Loucy (cell line): ENCODE results near the gene SLC25A13.

ENCODE experiments used
- H2AFZ ChIP-seq: fragments of 200-600 bp; sonication (generic); 2 replicates; pipeline ENCODE4 v1.6.0; 2016; ENCODE audit warnings: antibody characterized with exemption, mild to moderate bottlenecking, low read length, moderate library complexity
- H3F3A ChIP-seq: fragments of 200-600 bp; 2 replicates; pipeline ENCODE4 v1.6.0; 2016; ENCODE audit warnings: antibody characterized with exemption, low read depth, mild to moderate bottlenecking
- H3K27me3 ChIP-seq: fragments of 200-600 bp; sonication (generic); 2 replicates; pipeline ENCODE4 v1.6.1; 2014; ENCODE audit warnings: low read length, mild to moderate bottlenecking; ENCODE audit not compliant: insufficient read depth, poor library complexity, severe bottlenecking
- H3K36me3 ChIP-seq: fragments of 200-600 bp; sonication (generic); 2 replicates; pipeline ENCODE4 v1.6.1; 2016; ENCODE audit warnings: low read length; ENCODE audit not compliant: insufficient read depth
- H3K4me1 ChIP-seq: fragments of 200-600 bp; sonication (generic); 2 replicates; pipeline ENCODE4 v1.5.1; 2014; ENCODE audit warnings: low read length, mild to moderate bottlenecking; ENCODE audit not compliant: insufficient read depth, poor library complexity, severe bottlenecking
- H3K4me2 ChIP-seq: fragments of 200-600 bp; sonication (generic); 2 replicates; pipeline ENCODE4 v1.6.0; 2014; ENCODE audit warnings: antibody characterized with exemption, low read length, low read depth, mild to moderate bottlenecking; ENCODE audit not compliant: poor library complexity, severe bottlenecking
- H3K4me3 ChIP-seq: fragments of 200-600 bp; sonication (generic); 2 replicates; pipeline ENCODE4 v1.5.1; 2014; ENCODE audit warnings: low read length, mild to moderate bottlenecking, mixed read lengths; ENCODE audit not compliant: poor library complexity, severe bottlenecking
- H3K79me2 ChIP-seq: fragments of 200-600 bp; sonication (generic); 2 replicates; pipeline ENCODE4 v1.6.1; 2014; ENCODE audit warnings: low read length; ENCODE audit not compliant: insufficient read depth
- H3K9ac ChIP-seq: fragments of 200-600 bp; sonication (generic); 2 replicates; pipeline ENCODE4 v1.6.0; 2014; ENCODE audit warnings: mild to moderate bottlenecking, low read depth, low read length, moderate library complexity; ENCODE audit not compliant: poor library complexity, severe bottlenecking
- H3K9me2 ChIP-seq: fragments of 200-600 bp; sonication (generic); replicated peaks from 2 replicates; pipeline ENCODE4 v1.6.1; 2016; ENCODE audit warnings: low read depth, low read length, mixed read lengths
- H3K9me3 ChIP-seq: fragments of 200-600 bp; sonication (generic); 2 replicates; pipeline ENCODE4 v1.6.1; 2014; ENCODE audit warnings: mild to moderate bottlenecking, antibody characterized with exemption, low read length, low read depth; ENCODE audit not compliant: insufficient read depth
- H4K20me1 ChIP-seq: fragments of 200-600 bp; sonication (generic); 2 replicates; pipeline ENCODE4 v1.6.0; 2014; ENCODE audit warnings: antibody characterized with exemption, low read length, mild to moderate bottlenecking; ENCODE audit not compliant: insufficient read depth, poor library complexity, severe bottlenecking
- EZH2phosphoT487 ChIP-seq: fragments of 200-600 bp; IDR thresholded peaks from 2 replicates; pipeline ENCODE4 v1.6.1; 2018; ENCODE audit warnings: antibody characterized with exemption, mild to moderate bottlenecking, moderate library complexity, borderline replicate concordance
- TF ChIP-seq, protein P1 (sequence below): fragments of 200-600 bp; sonication (generic); conservative IDR thresholded peaks from 2 replicates; pipeline ENCODE4 v1.5.1; 2014; ENCODE audit warnings: mild to moderate bottlenecking, antibody characterized with exemption, low read length

SLC25A13 gene

DNA sequence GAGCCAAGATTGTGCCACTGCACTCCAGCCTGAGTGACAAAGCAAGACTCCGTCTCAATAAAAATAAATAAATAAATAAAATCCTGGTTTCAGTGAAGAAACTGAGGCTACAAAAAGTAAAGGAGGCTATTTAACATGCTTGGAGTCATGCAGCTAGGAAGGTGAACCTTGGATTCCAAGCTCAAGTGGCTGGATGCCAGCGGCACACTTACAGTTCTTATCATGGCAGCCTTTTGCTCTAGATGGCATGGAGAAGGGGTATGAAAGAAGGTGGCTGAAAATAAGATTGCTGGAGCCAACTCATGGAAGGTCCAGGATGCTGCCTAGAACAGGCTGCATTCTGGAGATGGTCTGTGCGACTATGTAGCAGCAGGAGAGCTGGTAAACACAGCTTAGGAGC, 170.0 kb downstream of the SLC25A13 start:
- Histone ChIP-seq H3K36me3 (peaks cover 2% of the 10 kb centered on the region; the same call in 1 of the 2 replicates), H4K20me1 (no peaks in the 10 kb centered on the region), H3K4me3 (no peak overlapping the region), H3F3A (no peaks in the 10 kb centered on the region), H3K4me1 (no peaks in the 10 kb centered on the region), H3K9me3 (no peaks in the 10 kb centered on the region), H3K9me2 (no peaks in the 10 kb centered on the region), H2AFZ (no peak overlapping the region), H3K79me2 (no peaks in the 10 kb centered on the region), H3K27me3 (no peaks in the 10 kb centered on the region), H3K9ac (no peak overlapping the region), H3K4me2 (no peak overlapping the region)
- TF ChIP-seq, protein P1, sequence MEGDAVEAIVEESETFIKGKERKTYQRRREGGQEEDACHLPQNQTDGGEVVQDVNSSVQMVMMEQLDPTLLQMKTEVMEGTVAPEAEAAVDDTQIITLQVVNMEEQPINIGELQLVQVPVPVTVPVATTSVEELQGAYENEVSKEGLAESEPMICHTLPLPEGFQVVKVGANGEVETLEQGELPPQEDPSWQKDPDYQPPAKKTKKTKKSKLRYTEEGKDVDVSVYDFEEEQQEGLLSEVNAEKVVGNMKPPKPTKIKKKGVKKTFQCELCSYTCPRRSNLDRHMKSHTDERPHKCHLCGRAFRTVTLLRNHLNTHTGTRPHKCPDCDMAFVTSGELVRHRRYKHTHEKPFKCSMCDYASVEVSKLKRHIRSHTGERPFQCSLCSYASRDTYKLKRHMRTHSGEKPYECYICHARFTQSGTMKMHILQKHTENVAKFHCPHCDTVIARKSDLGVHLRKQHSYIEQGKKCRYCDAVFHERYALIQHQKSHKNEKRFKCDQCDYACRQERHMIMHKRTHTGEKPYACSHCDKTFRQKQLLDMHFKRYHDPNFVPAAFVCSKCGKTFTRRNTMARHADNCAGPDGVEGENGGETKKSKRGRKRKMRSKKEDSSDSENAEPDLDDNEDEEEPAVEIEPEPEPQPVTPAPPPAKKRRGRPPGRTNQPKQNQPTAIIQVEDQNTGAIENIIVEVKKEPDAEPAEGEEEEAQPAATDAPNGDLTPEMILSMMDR = no peak
- no peak for TF ChIP-seq EZH2phosphoT487

DNA sequence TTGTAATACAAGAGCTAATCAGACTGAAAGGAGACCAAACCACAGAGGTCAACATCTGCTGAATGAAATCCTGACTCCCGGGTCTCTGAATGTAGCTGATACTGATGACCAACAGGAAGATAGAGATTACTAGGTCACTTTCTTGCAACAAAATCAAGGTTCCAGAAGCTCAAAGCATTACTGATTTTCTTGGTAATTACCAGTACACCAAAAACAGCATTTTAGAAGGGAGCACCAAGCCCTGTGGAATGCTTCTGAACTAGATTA, 177.7 kb downstream of the SLC25A13 start:
- Histone ChIP-seq H3K4me2 (no peak overlapping the region), H4K20me1 (no peaks in the 10 kb centered on the region), H3K4me3 (no peak overlapping the region), H3F3A (no peaks in the 10 kb centered on the region), H3K4me1 (no peaks in the 10 kb centered on the region), H3K9me3 (no peaks in the 10 kb centered on the region), H3K79me2 (no peaks in the 10 kb centered on the region), H3K9ac (no peak overlapping the region), H3K9me2 (no peaks in the 10 kb centered on the region), H2AFZ (no peak overlapping the region), H3K27me3 (no peaks in the 10 kb centered on the region), H3K36me3 (peaks cover 27% of the 10 kb centered on the region; the same call in 1 of the 2 replicates)
- no peak for TF ChIP-seq EZH2phosphoT487
- TF ChIP-seq, protein P1 = no peak

DNA sequence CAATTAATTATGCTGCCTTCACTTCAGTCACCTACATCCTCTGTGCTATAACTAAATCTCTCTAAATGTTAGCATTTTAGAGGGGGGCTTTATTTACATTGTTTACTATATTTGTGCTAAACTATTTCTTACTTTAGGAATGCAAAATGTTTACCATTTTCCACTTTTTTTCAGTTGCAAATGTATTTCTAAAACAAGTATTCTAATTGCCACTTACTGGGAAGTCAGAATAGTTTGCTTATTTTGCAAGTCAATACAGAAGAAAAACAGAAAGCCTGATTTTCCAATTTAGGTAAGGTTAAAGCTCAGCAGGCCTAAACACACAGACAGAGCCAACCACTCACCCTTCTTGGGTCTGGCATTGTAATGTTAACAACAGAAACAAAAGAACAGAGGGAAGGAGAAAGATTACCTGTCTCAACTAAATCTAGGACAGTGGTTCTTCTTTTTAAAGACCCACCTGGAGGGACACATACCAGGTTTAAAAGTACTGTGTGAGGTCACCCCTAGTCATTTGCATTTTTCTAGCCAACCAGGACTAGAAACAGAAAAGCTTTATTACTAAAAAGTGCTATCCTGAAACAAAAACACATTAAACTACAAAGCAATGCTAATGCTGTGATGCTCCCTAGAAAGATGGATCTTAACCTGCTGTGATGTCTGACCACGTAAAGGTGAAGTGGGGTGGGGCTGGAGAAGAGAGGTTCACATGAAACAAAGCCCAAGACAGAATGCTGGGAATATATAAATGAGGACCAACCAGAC, 178.2 kb downstream of the SLC25A13 start:
- H3K4me3 ChIP-seq = no peak overlapping the region
- H3K4me1 ChIP-seq = no peaks in the 10 kb centered on the region
- H3K9me3 ChIP-seq = no peaks in the 10 kb centered on the region
- H4K20me1 ChIP-seq = no peaks in the 10 kb centered on the region
- no peak overlapping the region for H2AFZ ChIP-seq
- no peaks in the 10 kb centered on the region for H3K27me3 ChIP-seq
- H3K4me2 ChIP-seq = no peak overlapping the region
- H3F3A ChIP-seq = no peaks in the 10 kb centered on the region
- no peak overlapping the region for H3K9ac ChIP-seq
- peaks cover 27% of the 10 kb centered on the region; the same call in 1 of the 2 replicates for H3K36me3 ChIP-seq
- TF ChIP-seq EZH2phosphoT487 = no peak
- H3K79me2 ChIP-seq = no peaks in the 10 kb centered on the region
- H3K9me2 ChIP-seq = no peaks in the 10 kb centered on the region
